HG03457 (cell line): ENCODE data around the gene SDK2.

Experiments
- ATAC-seq: cut with Tn5 transposase; IDR thresholded peaks from one replicate; pipeline ENCODE4 v1.9.1; 2021; ENCODE audit warnings: moderate number of reproducible peaks; ENCODE audit not compliant: unreplicated experiment

SDK2 gene

GRCh38 chr17:73431401-73432205 lies 212.6 kb downstream of the SDK2 start:
- no peak for ATAC-seq

- no peak for ATAC-seq
These were observed 213.4 kb downstream of the SDK2 start for GRCh38 chr17:73430848-73431247.

- no peak for ATAC-seq
These were observed 214.0 kb downstream of the SDK2 start for GRCh38 chr17:73430165-73430680.

DNA sequence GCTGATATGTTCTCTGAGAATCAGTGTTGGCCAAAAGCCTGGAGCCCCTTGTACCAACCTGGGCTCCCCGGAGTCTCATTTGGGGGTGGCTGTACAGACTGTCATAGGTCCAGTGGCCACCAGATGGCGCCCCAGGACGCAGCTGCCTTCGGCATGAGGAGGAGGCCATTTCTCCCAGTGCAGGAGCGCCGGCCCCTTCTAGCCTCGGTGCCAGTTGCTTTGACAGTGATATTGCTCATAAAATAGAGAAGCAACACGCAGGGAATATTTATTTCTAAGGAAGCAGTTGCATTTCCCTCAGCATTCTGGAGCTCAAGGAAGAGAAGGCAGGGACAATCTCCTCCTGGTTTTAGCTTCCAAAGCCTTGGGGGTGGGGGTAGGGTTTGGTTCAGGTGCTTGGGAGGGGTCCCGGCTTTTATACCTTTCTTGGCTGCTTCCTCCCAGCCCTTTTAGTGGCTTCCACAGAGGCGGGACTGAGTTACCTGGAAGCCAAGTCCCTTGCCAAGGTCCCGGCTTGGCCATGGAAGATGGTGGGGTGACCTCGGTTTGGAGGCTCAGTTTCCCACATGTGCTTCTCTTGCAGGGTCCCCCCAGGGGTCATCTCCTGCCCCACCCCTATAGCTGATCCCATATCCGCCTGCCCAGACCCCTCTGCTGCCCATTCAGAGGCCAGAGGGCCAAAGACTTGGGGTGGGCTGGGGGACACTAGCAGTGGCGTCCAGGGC lies 214.6 kb downstream of the SDK2 start:
- no peak for ATAC-seq

DNA sequence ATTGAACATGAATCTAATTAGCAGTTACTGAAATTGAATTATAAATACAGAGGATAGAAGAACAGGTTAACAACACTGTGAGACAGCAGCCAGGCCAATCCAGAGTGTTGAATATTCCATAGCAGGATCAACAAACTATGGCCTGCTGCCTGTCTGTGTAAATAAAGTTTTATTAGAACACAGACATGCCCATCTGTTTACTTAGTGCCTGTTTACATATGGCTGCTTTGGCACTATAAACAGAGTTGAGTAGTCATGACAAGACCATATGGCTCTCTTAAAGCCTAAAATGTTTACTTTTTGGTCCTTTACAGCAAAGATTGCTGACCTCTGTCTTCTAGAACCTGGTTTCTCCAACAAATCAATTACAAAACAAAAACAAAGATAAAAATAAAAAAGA lies 217.0 kb downstream of the SDK2 start:
- no peak for ATAC-seq

GRCh38 chr17:73424571-73424970 lies 219.7 kb downstream of the SDK2 start:
- no peak for ATAC-seq

GRCh38 chr17:73423806-73424205 lies 220.4 kb downstream of the SDK2 start:
- no peak for ATAC-seq

- ATAC-seq = no peak
These were observed 221.0 kb downstream of the SDK2 start for GRCh38 chr17:73423159-73423715.

DNA sequence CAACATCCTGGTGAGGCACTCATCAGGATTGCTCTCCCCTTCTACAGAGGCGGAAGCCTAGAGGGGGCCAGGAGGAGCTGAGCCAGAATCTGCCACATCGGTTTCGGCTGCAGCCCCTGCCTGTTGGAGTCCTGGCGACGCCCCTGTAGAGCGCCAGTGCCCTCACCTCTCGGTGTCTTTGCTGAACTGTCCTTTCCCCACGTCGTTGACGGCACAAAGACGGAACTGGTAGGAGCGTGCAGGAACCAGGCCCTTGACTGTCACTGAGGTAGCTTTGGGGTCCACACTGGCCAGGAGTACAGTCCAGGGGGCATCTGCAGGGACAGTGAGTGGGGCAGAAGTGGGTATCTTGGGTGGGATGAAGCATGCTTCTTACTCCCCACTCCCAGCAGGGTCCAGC lies 222.1 kb downstream of the SDK2 start:
- no peak for ATAC-seq

- ATAC-seq = no peak
These were observed 223.3 kb downstream of the SDK2 start for GRCh38 chr17:73420897-73421296.

GRCh38 chr17:73419881-73420280 lies 224.4 kb downstream of the SDK2 start:
- no peak for ATAC-seq

- ATAC-seq = no peak
These were observed 225.2 kb downstream of the SDK2 start for GRCh38 chr17:73419051-73419450.

GRCh38 chr17:73415782-73416181 lies 228.5 kb downstream of the SDK2 start:
- no peak for ATAC-seq

DNA sequence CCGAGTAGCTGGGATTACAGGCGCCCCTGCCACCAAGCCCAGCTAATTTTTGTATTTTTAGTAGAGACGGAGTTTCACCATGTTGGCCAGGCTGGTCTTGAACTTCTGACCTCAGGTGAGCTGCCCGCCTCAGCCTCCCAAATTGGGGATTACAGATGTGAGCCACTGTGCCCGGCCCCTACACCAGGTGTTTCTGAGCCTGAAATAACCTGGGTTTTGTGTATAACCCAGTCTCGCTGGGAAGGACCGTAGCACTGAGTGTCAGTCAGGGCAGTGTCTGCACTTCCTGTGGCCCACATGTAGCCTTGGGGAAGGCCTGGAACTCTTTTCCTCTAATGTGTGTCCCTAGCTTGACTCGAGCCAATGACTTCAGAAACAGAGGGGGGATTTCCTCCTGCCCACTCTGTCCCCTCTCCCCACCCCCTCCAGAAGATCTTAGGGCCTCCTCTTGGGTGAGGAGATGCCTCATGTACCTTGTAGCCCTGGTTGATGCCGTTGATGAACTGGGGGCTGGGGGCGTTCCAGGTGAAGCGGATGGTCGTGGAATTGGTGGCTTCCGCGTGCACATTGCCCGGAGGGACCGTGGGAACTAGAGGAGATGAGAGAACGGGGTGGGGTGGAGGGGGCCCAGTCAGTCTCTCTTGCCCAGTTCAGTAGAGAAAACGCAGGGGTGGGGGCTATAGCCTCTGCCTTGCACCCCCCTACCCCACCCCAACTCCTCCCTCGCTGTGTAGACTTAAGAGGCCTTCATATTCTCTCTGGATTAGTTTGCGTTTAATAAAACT lies 229.9 kb downstream of the SDK2 start:
- ATAC-seq = no peak

GRCh38 chr17:73412914-73413313 lies 231.3 kb downstream of the SDK2 start:
- ATAC-seq = no peak

GRCh38 chr17:73411313-73411747 lies 232.9 kb downstream of the SDK2 start:
- ATAC-seq = no peak

DNA sequence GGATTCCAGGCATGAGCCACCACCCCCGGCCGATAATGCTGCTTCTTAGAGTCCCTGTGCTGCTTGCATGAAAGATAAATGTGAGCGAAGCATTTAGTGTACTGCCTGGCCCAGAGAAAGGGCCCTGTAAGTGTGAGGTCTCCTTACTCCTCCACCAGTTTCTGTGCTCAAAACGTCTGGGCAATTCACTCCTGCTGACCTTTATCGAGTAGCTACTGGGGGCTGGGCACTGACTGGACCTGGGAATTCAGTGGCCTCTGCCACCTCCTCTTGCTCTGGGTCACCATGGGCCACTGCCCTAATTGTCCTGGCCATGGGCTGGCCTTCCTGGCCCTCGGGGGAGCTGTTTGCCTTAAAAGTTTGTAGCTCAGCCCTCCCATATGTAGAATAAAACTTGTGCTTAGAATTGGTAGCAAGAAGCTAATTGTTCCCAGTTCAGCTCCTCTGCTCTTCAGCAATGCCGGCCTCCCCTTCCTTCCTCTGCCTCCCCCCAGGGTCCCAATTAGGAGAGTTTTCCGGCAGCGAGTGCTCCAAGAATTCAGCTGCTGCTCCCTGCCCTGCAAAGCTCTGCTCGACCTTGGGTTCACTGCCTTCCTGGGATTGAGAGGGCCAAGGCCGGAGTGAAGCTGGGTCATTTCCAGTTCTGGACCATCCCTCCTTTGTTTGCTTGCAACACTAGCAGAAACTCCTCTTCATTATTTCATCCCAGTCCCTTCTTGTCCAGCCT lies 233.5 kb downstream of the SDK2 start:
- ATAC-seq = no peak

GRCh38 chr17:73404246-73404645 lies 240.0 kb downstream of the SDK2 start:
- no peak for ATAC-seq

DNA sequence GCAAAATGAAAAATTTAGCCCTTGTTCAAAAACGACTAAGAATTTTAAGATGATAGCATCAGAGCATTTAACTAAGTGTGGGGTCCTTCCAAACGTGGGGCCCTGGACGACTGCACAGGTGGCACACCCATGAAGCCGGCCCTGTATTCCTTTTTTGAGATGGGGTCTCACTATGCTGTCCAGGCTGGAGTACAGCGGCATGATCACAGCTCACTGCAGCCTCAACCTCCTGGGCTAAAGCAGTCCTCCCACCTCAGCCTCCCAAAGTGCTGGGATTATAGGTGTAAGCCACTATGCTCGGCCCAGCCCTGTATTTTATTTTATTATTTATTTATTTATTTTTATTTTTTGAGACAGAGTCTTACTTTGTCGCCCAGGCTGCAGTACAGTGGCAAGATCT lies 241.8 kb downstream of the SDK2 start:
- ATAC-seq = no peak

DNA sequence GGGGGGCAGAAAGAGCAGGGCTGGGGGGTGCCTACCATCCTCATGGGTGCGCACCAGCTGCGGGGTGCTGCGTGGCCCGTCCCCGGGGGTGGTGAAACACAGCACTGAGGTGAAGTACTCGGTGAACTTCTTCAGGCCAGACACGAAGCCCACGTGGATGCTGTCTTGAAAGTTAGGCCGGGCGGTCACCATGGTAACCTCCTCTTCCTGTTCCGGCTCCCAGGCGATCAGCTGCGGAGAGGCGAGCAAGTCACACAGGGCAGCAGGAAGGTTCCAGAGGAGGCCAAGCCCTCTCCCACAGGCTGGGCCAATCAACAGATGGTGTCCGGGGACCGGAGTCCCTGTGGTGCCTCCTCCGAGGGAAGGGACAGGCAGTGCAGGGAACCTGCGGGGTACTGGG lies 242.3 kb downstream of the SDK2 start:
- no peak for ATAC-seq
